ENCODE data around the gene AMIGO3.
A peak's percentile ranks its signal among the peaks of the same experiment; 100 is the strongest.

AMIGO3 gene

DNA sequence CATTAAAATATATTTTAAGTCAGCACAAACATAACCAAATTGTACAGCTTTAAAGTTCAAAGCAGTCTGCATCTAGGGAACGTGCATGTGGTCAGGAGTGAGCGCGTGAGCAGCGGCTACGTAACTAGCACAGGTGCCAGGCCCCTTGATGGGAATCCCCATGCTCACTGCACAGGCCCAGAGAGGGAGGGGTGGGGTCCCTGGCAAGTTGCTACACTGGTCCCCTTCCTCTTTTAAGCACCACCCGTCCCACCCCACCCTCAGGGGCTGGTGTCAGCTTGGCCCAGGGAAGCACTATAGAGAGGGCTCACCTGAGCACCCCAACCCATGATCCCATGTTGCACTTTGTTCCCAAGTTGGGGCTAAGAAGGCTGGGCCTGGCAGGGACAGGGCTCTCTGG, 5.1 kb upstream of the AMIGO3 start:
- no peak for DNase-seq (ENCODE audit: low read depth in 3 of 3)

- DNase-seq (ENCODE audit: low read depth in 3 of 3): peak; percentile 88 to 92 (median 90)
These were observed 4.4 kb upstream of the AMIGO3 start, which contains the start of gene GMPPB for GRCh38 chr3:49723628-49724551. GMPPB (minus strand) TSS chr3:49723951; CDS start chr3:49723726, 225 bp downstream.

DNA sequence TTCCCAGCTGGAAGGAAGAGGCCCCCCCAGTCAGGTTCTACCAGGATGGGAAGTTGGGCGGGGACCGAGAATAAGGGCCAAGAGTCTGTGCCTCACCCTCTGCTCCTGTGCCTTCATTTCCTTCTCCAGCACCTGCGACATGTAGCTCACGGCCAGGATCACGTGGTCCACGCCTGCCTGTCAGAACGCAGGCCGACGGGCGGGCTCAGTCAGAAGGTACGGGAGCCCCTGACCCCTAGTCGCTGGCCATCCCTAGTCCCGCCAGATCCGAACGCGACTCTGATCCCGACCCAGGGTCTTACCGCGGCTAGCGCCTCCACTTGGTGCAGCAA, 3.8 kb upstream of the AMIGO3 start:
- peak; percentile 41 to 64 (median 45) for DNase-seq (ENCODE audit: low read depth in 3 of 3)

DNA sequence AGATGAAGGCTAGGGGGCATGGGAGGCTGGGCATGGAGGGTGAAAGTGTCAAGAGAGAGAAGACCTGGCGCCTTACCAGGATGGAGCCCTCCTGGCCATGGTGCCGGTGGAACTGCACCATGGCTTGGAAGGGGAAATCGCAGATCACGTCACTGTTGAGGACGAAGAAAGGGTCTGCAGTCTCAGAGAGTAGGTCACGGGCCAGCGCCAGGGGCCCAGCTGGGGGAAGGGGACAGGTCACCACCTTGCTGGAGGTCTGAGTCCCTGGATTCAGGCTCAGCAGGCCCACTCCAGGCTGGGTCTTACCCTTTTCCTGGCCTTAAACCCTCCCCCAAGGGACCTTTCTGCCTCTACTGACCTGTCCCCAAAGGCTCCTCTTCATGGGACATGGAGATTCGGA, 3.4 kb upstream of the AMIGO3 start:
- no peak for DNase-seq (ENCODE audit: low read depth in 3 of 3)

DNA sequence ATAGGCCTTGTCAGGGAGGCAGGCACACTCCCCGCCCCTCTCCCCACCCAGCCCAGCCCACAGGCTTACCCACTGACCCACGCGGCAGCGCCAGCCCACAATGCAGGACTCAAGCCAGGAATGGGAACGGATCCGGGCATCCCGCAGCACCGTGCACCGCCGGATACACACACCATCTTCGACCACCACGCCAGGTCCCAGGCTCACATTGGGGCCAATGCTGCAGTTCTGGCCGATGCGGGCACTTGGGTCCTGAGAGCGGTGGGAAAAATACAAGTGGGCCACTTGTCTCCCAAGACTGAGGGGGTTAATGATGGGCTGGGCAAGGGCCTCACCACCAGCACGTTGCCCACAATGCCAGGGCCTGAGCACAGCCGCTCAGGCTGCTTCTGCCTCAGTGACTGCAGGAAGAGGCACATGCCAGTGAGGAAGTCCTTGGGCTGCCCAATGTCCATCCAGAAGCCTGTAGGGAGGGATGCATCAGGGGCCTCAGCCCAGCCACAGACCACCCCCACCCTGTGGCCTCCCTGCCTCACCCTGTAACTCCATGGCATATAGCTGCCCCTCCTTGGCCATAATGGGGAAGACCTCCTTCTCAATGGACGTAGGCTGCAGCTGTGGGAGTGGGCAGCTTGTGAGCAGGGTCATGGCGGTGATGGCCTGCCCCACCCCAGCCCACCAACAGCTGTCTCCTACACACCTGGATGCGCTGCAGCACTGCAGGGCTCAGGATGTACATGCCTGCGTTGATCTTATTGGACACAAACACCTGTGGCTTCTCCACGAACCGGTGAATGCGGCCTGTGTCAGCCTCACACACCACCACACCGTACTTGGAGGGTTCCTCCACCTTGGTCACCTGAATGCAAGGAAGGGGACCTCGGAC, 2.7 kb upstream of the AMIGO3 start:
- no peak for DNase-seq (ENCODE audit: low read depth in 3 of 3)

- DNase-seq (ENCODE audit: low read depth in 3 of 3): no peak
These were observed 2.1 kb upstream of the AMIGO3 start for GRCh38 chr3:49721596-49721895.

DNA sequence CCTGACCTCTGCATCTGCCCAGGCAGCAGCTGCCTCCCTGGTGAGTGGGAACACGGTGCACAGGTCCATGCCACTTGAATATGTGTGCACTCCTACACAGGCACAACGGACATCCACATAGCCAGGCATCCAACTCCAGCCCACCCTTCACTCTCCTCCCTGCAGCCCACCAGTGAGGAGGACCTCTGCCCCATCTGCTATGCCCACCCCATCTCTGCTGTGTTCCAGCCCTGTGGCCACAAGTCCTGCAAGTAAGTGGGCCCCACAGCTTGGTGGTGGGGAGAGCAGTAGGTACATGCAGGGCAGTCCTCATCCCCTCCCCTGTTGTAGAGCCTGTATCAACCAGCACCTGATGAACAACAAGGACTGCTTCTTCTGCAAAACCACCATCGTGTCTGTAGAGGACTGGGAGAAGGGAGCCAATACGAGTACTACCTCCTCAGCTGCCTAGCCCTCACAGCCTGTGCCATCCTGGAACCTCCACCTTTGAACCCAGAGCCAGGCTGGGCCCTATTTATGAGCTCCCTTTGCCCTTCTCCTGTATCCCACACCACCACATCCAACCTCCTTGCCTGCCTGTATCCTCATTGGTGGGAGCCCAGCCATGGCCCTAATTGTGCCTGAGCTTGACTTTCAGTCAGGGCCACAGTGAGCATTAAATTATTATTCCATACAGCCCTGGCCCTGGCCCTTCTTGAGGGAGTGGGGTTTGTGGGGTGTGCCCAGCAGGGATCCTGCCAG, 1.5 kb upstream of the AMIGO3 start:
- DNase-seq (ENCODE audit: low read depth in 3 of 3): no peak

DNA sequence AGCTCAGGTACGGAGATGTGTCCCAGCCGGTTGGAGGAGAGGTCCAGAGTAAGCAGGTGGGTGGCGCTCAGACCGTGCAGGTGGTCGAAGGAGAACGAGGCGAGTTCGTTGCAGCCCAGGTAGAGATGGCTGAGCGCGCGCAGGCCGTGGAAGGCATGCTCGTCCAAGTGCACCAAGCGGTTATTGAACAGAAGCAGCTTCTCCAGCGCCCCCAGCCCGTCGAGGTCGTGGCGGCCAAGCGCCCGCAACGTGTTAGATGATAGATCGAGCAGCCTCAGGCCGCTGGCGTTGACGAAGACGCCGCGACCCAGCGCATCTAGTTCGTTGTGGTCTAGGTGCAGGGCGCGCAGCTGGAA, 648 bp downstream of the AMIGO3 start:
- no peak for DNase-seq (ENCODE audit: low read depth in 3 of 3)

GRCh38 chr3:49717959-49718857, 1.3 kb downstream of the AMIGO3 start:
- DNase-seq (ENCODE audit: low read depth in 3 of 3): no peak

- no peak for DNase-seq (ENCODE audit: low read depth in 3 of 3)
These were observed 2.1 kb downstream of the AMIGO3 start for GRCh38 chr3:49717211-49717958.

- DNase-seq (ENCODE audit: low read depth in 3 of 3): no peak
These were observed 2.7 kb downstream of the AMIGO3 start for GRCh38 chr3:49716691-49717210.

DNA sequence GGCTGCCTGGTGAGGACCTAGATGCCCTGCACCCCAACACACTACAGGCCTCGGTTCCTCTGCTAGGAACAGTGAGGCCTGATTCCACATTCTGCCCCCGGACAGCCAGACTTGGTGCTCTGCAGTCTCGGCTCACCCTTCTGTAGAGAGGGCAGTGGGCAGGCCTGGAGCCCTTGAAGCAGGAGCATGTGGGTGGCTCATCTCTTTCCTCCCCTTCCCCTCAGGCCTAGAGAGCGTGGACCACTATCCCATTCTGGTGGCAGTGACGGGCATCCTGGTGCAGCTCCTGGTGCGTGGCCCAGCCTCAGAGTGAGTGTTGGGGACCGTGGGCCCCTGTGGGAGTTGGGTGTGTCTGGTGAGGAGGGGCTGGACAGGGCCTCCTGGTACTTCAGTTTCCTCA, 3.3 kb downstream of the AMIGO3 start:
- no peak for DNase-seq (ENCODE audit: low read depth in 3 of 3)

GRCh38 chr3:49715611-49716121, 3.8 kb downstream of the AMIGO3 start:
- no peak for DNase-seq (ENCODE audit: low read depth in 3 of 3)

GRCh38 chr3:49714728-49715550, 4.5 kb downstream of the AMIGO3 start:
- DNase-seq (ENCODE audit: low read depth in 3 of 3): no peak

DNA sequence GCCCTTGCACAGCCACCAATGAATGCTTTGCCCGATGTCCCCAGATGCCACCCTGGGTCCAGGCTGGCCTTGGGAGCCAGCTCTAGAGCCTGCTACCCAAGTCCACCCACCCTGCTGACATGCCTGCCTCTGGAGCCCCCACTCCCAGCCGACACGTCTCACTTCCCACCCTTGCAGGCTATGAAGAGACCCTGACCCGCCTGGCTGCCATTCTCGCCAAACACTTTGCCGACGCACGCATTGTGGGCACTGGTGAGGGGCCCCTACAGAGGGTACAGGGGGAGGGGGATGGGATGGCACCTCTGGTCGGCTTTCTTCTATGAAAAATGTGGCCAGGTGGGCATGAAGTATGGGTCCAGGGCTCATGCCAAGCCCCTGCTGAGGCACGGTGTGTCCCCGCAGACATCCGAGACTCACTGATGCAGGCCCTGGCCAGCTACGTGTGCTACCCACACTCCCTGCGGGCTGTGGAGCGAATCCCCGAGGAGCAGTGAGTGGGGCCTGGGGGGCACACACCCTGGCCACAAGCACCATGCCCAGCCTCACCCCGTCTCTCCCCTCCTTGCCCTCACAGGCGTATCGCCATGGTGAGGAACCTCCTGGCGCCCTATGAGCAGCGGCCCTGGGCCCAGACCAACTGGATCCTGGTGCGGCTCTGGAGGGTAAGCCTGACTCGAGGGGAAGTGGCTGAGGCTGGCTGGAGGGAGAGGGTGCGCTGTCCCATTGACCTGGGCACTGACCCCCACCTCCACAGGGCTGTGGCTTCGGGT, 6.0 kb downstream of the AMIGO3 start:
- DNase-seq (ENCODE audit: low read depth in 3 of 3): no peak

GRCh38 chr3:49712631-49713317, 6.7 kb downstream of the AMIGO3 start:
- DNase-seq (ENCODE audit: low read depth in 3 of 3): no peak

DNA sequence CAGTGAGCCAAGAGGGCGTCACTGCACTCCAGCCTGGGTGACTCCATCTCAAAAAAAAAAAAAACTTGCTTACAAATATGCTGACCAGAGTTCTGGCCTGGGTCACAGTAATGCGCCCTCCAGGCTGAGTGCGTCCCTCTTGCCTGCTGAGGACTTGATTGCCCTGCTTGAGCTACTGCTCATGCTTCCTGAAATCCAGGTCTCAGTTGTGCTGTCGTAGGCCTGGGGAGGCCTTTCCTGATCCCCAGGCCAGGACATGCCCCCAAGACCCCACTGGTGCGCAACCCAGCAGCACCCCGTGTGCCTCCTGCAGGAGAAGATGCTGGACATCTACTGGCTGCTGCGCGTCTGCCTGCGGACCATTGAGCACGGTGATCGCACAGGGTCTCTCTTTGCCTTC, 7.3 kb downstream of the AMIGO3 start:
- no peak for DNase-seq (ENCODE audit: low read depth in 3 of 3)

GRCh38 chr3:49711489-49711888, 8.0 kb downstream of the AMIGO3 start:
- DNase-seq (ENCODE audit: low read depth in 3 of 3): no peak
